Testis (tissue), 3 donors: ENCODE measurements around the gene SLX4IP. TPM values are rescaled to one million over a fixed set of nuclear protein-coding genes. Genes with fewer than 3 reads are reported as not detected.

Experiments
- DNase-seq: peaks from one replicate; pipeline ENCODE4 v3.0.0-alpha.2; 2019
- H3K27ac ChIP-seq, 2 donors: fragments of 200-600 bp; sonication (generic); one replicate each; pipeline ENCODE4 v1.5.1; 2019
- H3K27me3 ChIP-seq: fragments of 200-600 bp; sonication (generic); one replicate; pipeline ENCODE4 v1.5.1; 2019
- H3K36me3 ChIP-seq: fragments of 200-600 bp; sonication (generic); one replicate; pipeline ENCODE4 v1.5.1; 2017; ENCODE audit warnings: low read depth; ENCODE audit errors: missing control alignments
- H3K4me1 ChIP-seq: fragments of 200-600 bp; sonication (generic); one replicate; pipeline ENCODE4 v1.5.1; 2019
- H3K4me3 ChIP-seq, 2 donors: fragments of 200-600 bp; sonication (generic); one replicate each; pipeline ENCODE4 v1.5.1; 2017 to 2019
- H3K9me3 ChIP-seq: fragments of 200-600 bp; sonication (generic); one replicate; pipeline ENCODE4 v1.5.1; 2017
- POLR2A ChIP-seq: fragments of 450-650 bp; IDR thresholded peaks from one replicate; pipeline ENCODE4 v1.6.1; 2017; ENCODE audit warnings: antibody characterized with exemption, mild to moderate bottlenecking, moderate library complexity
- WGBS, 2 donors: methylation state at CpG; one replicate each; pipeline ENCODE4 v1.1.5; 2018; 5-methylcytosine and 5-hydroxymethylcytosine counted together
- intact Hi-C: fragments of 100-400 bp; cut with DNase I; formaldehyde crosslinking; loops from one replicate; pipeline ENCODE4 v1.15.1; 2023; ENCODE audit warnings: low total_unique reads
- polyA plus RNA-seq: library from polyadenylated mRNA; stranded (reverse); fragments of 350-450 nt; fragmentation: Illumina TruSeq; extraction: RNeasy Lipid Tissue Mini Kit (QIAGEN cat#74804); gene quantifications from one replicate; pipeline ENCODE4 v1.2.3, GENCODE V29; 2014; ENCODE audit warnings: low read depth, low replicate concordance; ENCODE audit not compliant: insufficient read depth
- total RNA-seq, 2 donors: library from RNA; depleted of rRNA; stranded (reverse); fragments of >200 nt; gene quantifications; one replicate each; pipeline ENCODE4 v1.2.3, GENCODE V29; 2016
- TF ChIP-seq, protein P1 (sequence below), 3 experiments: fragments of 450-650 bp in 2 of 3; fragments of 200-600 bp in 1 of 3; sonication (generic) in 1 of 3; IDR thresholded peaks; one replicate each; pipeline ENCODE4 v1.5.1; 2016 to 2019; ENCODE audit warnings: antibody characterized with exemption in 3 of 3, mild to moderate bottlenecking in 2 of 3, moderate library complexity in 1 of 3

Gene SLX4IP
- total and polyA plus RNA-seq, 3 donors from 2014 or later: 3.8 to 10.8 (median 9.7) TPM

DNA sequence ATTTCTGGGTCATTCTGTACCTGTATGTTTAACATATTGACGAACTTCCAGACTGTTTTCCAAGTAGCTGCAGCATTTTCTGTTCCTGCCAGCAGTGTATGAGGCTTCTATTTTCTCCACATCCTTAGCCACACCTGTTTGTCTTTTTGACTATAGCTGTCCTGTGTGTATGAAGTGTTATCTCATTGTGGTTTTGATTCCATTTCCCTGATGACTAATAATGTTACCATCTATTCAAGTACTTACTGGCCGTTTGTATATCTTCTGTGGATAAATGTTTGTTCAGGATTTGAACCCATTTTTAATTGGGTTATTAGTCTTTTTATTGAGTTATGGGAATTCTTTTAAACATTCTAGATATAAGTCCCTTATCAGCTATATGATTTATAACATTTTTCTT, 143.5 kb downstream of the SLX4IP start:
- H3K4me1 ChIP-seq: no peaks in the 10 kb centered on the region
- no peaks in the 10 kb centered on the region for H3K9me3 ChIP-seq
- TF ChIP-seq, protein P1, sequence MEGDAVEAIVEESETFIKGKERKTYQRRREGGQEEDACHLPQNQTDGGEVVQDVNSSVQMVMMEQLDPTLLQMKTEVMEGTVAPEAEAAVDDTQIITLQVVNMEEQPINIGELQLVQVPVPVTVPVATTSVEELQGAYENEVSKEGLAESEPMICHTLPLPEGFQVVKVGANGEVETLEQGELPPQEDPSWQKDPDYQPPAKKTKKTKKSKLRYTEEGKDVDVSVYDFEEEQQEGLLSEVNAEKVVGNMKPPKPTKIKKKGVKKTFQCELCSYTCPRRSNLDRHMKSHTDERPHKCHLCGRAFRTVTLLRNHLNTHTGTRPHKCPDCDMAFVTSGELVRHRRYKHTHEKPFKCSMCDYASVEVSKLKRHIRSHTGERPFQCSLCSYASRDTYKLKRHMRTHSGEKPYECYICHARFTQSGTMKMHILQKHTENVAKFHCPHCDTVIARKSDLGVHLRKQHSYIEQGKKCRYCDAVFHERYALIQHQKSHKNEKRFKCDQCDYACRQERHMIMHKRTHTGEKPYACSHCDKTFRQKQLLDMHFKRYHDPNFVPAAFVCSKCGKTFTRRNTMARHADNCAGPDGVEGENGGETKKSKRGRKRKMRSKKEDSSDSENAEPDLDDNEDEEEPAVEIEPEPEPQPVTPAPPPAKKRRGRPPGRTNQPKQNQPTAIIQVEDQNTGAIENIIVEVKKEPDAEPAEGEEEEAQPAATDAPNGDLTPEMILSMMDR (IDR thresholded peaks at IDR 0.05): no peak
- TF ChIP-seq POLR2A: no peak
- H3K27ac ChIP-seq: no peak overlapping the region
- H3K4me3 ChIP-seq: no peak overlapping the region
- intact Hi-C loops: no loop called here
- no peak for DNase-seq
- no peaks in the 10 kb centered on the region for H3K36me3 ChIP-seq
- no peaks in the 10 kb centered on the region for H3K27me3 ChIP-seq
- WGBS, 2 donors: 71 to 73% methylated on average over 2 of the region's 2 CpGs

DNA sequence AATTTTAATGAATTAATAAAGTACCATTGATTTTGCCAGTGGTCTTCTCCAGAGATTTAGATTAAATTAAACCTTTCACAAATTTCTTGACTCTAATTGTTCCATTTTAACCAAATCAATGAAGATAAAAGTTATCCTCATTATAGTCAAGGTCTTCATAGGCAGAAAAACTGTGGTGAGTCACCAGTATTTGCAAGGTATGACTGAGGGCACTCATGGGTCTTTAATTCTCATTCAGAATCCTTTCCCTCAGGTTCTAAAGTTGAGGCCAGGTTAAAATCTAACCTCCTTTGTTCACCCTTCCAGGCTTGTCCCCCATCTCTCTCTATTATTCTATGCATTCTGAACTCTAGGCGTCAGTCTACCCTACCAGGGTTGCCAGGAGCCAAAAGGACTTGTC, 144.8 kb downstream of the SLX4IP start:
- Histone ChIP-seq H3K4me3 (no peak overlapping the region), H3K4me1 (no peaks in the 10 kb centered on the region), H3K9me3 (no peaks in the 10 kb centered on the region), H3K27me3 (no peaks in the 10 kb centered on the region), H3K36me3 (no peaks in the 10 kb centered on the region), H3K27ac (no peak overlapping the region)
- no peak for DNase-seq
- 89 to 92% methylated on average over 1 of the region's 1 CpG for WGBS, 2 donors
- intact Hi-C loops: no loop called here
- TF ChIP-seq POLR2A: no peak
- TF ChIP-seq, protein P1 (IDR thresholded peaks at IDR 0.05): no peak

DNA sequence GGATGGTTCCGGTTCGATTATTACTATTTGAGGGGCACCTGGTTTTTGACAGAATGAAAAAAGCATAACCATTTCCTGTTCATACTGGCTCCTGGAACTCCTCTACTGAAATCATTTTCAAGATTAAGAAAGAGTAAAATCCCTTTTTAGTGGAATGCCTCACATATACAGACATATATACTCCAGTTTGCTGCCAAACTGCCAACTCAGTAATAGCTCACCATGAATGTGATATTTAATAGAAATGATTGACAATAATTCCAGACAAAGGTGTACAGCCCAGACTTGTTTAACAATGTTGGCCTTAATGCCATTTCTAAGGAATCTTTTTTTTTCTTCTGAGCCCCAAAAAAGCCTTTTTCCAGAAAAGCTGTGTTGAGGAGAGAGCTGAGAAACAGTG, 145.6 kb downstream of the SLX4IP start:
- no peak for DNase-seq
- Histone ChIP-seq H3K27me3 (no peaks in the 10 kb centered on the region), H3K27ac (no peak overlapping the region), H3K36me3 (no peaks in the 10 kb centered on the region), H3K9me3 (no peaks in the 10 kb centered on the region), H3K4me1 (no peaks in the 10 kb centered on the region), H3K4me3 (no peak overlapping the region)
- no peak for TF ChIP-seq POLR2A
- TF ChIP-seq, protein P1 (IDR thresholded peaks at IDR 0.05): no peak
- intact Hi-C loops: no loop called here
- 96 to 100% methylated on average over 2 of the region's 2 CpGs for WGBS, 2 donors

DNA sequence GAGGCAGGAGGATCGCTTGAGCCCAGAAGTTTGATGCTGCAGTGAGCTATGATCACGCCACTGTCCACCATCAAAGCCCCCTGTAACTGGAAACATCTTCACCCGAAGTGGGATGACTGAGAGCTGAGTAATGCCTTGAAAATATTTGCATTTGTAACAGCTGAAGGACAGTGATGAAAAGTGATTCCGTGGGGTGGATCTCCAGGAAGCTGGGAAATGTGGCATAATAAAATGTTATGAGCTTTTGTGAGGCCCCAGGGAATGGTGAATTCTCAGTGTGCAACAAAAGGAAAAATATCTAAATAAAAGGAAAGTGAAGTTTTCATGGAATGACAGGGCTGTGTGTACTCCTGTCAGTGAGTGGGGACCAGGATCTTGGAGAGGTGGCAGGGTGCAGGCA, 146.7 kb downstream of the SLX4IP start:
- Histone ChIP-seq H3K27ac (no peak overlapping the region), H3K4me1 (no peaks in the 10 kb centered on the region), H3K27me3 (no peaks in the 10 kb centered on the region), H3K9me3 (no peaks in the 10 kb centered on the region), H3K4me3 (no peak overlapping the region), H3K36me3 (no peaks in the 10 kb centered on the region)
- TF ChIP-seq POLR2A: no peak
- TF ChIP-seq, protein P1 (IDR thresholded peaks at IDR 0.05): no peak
- DNase-seq: no peak
- intact Hi-C loops: no loop called here
- WGBS, 2 donors: 60 to 63% methylated on average over 4 of the region's 4 CpGs

DNA sequence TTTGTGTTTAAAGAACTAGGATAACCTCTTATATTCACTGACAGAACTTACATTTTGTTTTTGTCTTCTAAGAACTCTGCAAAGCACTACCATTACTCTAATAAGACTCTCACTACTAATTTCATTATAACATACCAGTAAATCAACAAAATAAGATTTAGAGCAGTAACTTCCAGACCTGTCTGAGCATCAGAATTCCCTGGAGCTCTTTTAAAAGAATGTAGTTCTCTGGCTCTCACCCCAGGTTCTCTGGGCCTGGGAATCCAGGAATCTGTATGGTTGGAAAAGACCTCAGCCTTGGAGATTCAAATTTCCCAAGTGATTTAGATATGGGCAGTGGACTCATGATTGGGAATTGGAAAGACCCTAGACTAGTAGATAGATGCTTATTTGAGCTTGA, 149.3 kb downstream of the SLX4IP start:
- no peaks in the 10 kb centered on the region for H3K27me3 ChIP-seq
- H3K36me3 ChIP-seq: no peaks in the 10 kb centered on the region
- H3K4me3 ChIP-seq: no peak overlapping the region
- DNase-seq: no peak
- intact Hi-C loops: no loop called here
- no peaks in the 10 kb centered on the region for H3K4me1 ChIP-seq
- H3K9me3 ChIP-seq: no peaks in the 10 kb centered on the region
- TF ChIP-seq, protein P1 (IDR thresholded peaks at IDR 0.05): no peak
- TF ChIP-seq POLR2A: no peak
- no peak overlapping the region for H3K27ac ChIP-seq
